K562 (cell line): ENCODE data around the gene EIF5A2. TPM values are rescaled to one million over a fixed set of nuclear protein-coding genes. Genes with fewer than 3 reads are reported as not detected.

Experiments used
- ARID3A ChIP-seq: IDR thresholded peaks from 2 replicates; pipeline ENCODE4 v1.6.1; 2012; ENCODE audit warnings: low read depth, low read length, improper control_type of control experiment, borderline replicate concordance
- CLOCK ChIP-seq: fragments of 250-450 bp; sonication (Bioruptor Pico); IDR thresholded peaks from 2 replicates; pipeline ENCODE4 v1.4.0; 2020; ENCODE audit warnings: mild to moderate bottlenecking, moderate library complexity, borderline replicate concordance
- FOXJ2 ChIP-seq: fragments of 200-800 bp; sonication (Bioruptor generic); IDR thresholded peaks from 2 replicates; pipeline ENCODE4 v1.6.1; 2016; ENCODE audit warnings: missing genetic modification characterization, missing compliant biosample characterization
- MAFG ChIP-seq: fragments of 450-650 bp; conservative IDR thresholded peaks from 2 replicates; pipeline ENCODE4 v1.6.1; 2016; ENCODE audit warnings: missing genetic modification characterization, missing compliant biosample characterization
- PRMT5 ChIP-seq: sonication (generic); formaldehyde crosslinking; IDR thresholded peaks from 2 replicates; pipeline ENCODE4 v1.5.0; 2020; ENCODE audit warnings: missing genetic modification reagents
- SIX5 ChIP-seq, 2 experiments: IDR thresholded peaks; 2 replicates each; pipeline ENCODE4 v1.6.1; 2011; ENCODE audit warnings: low read length in 2 of 2, borderline replicate concordance in 1 of 2, low read depth in 1 of 2, mild to moderate bottlenecking in 1 of 2, moderate library complexity in 1 of 2; ENCODE audit not compliant: insufficient read depth in 1 of 2
- SMC3 ChIP-seq: conservative IDR thresholded peaks from 2 replicates; pipeline ENCODE4 v1.6.1; 2011; ENCODE audit warnings: low read depth, low read length, improper control_type of control experiment; ENCODE audit not compliant: insufficient read depth
- TARDBP ChIP-seq: fragments of 450-650 bp; IDR thresholded peaks from 2 replicates; pipeline ENCODE4 v1.6.1; 2016
- ZNF589 ChIP-seq: fragments of 200-800 bp; sonication (Bioruptor generic); IDR thresholded peaks from 2 replicates; pipeline ENCODE4 v1.6.1; 2016; ENCODE audit warnings: low read depth, missing genetic modification characterization, missing compliant biosample characterization
- polyA plus RNA-seq, 8 experiments: library from polyadenylated mRNA; depleted of rRNA in 4 of 8; stranded (reverse) in 5 of 8; unstranded in 3 of 8; fragments of >200 nt; fragmentation: Nextera tagmentation in 2 of 8; fragmentation: Illumina TruSeq in 1 of 8; extraction: Ambion mirVana in 2 of 8; extraction: Trizol in 1 of 8; gene quantifications; 2 replicates each; pipeline versions ENCODE4 v1.2.1 to v1.2.3, GENCODE V29; 2011 to 2014; ENCODE audit warnings: inconsistent platforms in 1 of 8, missing spikeins in 1 of 8
- total RNA-seq, 7 experiments: library from RNA; depleted of rRNA in 6 of 7; stranded (reverse); fragments of >200 nt in 6 of 7; fragmentation: Illumina TruSeq in 2 of 7; extraction: Trizol in 2 of 7; gene quantifications; 2 replicates each; pipeline versions ENCODE4 v1.2.1 to v1.2.3, GENCODE V29; 2011 to 2021; ENCODE audit warnings: low replicate concordance in 1 of 7

Gene EIF5A2
- total and polyA plus RNA-seq, 9 of the 15 experiments (the other 6 are each of a cell fraction or from before 2014, with no cell fraction given), result 3.9 to 18.3 (median 15.9) TPM

- no peak for TF ChIP-seq FOXJ2 (tag)
- TF ChIP-seq CLOCK (CRISPR knock-in tag), result no peak
- TF ChIP-seq ZNF589 (CRISPR knock-in tag), result no peak
- no peak for TF ChIP-seq SIX5 (IDR thresholded peaks at IDR 0.05; ENCODE audit: borderline replicate concordance in 1 of 2, insufficient read depth in 1 of 2, low read depth in 1 of 2, low read length in 2 of 2)
- TF ChIP-seq SMC3, result no peak
- TF ChIP-seq MAFG (tag), result 0 out of 2 replicates have a peak, but pooled peaks have one; percentile 37
- TF ChIP-seq TARDBP, result no peak
- no peak for TF ChIP-seq ARID3A
- TF ChIP-seq PRMT5, result no peak
Measured at GRCh38 chr3:170914212-170914611, 5.8 kb upstream of the EIF5A2 start (continued).
